GM18519 (cell line): Measurements from ENCODE around the gene DHX34.
"Not testable (repeated sequence)": the region's sequence is repeated elsewhere in the genome, so short reads cannot be mapped to it uniquely, and the experiment has no call there.

Experiments used
- ATAC-seq: cut with Tn5 transposase; IDR thresholded peaks from one replicate; pipeline ENCODE4 v1.9.1; 2021; ENCODE audit warnings: mild to moderate bottlenecking, moderate library complexity; ENCODE audit not compliant: unreplicated experiment, low FRiP score

DHX34 gene

DNA sequence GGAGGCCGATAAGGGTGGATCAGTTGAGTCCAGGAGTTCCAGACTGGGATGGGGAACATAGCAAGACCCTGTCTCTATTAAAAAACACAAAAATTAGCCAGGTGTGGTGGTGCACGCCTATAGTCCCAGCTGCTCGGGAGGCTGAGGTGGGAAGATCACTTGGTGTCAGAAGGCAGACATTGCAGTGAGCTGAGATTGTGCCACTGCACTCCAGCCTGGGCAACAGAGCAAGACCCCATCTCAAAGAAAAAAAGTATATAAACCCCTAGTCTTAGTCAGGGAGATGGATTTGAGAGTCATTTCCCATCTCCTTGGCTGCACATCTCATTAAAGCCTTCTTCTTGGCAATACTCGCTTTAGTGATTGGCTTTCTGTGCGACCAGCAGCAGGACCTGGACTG lies 34.8 kb downstream of the DHX34 start:
- ATAC-seq = not testable (repeated sequence)

DNA sequence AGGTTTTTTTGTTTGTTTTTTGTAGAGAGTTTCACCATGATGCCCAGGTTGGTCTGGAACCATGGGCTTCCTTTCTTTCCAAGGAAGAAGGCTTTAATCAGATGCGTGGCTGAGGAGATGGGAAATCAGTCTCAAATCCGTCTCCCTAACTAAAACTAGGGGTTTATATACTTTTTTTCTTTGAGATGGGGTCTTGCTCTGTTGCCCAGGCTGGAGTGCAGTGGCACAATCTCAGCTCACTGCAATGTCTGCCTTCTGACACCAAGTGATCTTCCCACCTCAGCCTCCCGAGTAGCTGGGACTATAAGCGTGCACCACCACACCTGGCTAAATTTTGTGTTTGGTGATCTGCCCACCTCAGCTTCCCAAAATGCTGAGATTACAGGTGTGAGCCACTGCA lies 35.4 kb downstream of the DHX34 start:
- ATAC-seq = not testable (repeated sequence)

DNA sequence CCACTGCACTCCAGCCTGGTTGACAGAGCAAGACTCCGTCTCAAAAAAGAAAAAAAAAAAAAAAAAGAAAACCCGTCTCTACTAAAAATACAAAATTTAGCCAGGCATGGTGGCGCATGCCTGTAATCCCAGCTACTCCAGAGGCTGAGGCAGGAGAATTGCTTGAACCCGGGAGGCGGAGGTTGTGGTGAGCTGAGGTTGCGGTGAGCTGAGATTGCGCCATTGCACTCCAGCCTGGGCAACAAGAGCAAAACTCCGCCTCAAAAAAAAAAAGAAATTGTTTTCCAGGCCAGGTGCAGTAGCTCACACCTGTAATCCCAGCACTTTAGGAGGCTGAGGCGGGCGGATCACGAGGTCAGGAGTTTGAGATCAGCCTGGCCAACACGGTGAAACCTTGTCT lies 37.5 kb downstream of the DHX34 start:
- not testable (repeated sequence) for ATAC-seq

DNA sequence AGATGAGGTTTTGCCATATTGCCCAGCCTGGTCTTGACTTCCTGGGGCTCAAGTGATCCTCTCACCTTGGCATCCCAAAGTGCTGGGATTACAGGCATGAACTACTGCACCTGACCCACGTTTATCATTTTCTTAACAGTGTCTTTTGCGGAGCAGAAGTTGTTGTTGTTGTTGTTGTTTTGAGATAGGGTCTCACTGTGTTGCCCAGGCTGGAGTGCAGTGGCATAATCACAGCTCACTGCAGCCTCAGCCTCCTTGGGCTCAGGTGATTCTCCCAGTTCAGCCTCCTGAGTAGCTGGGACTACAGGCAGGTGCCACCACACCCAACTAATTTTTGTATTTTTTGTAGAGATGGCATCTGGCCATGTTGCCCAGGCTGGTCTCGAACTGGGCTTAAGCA lies 38.5 kb downstream of the DHX34 start:
- ATAC-seq = not testable (repeated sequence)

DNA sequence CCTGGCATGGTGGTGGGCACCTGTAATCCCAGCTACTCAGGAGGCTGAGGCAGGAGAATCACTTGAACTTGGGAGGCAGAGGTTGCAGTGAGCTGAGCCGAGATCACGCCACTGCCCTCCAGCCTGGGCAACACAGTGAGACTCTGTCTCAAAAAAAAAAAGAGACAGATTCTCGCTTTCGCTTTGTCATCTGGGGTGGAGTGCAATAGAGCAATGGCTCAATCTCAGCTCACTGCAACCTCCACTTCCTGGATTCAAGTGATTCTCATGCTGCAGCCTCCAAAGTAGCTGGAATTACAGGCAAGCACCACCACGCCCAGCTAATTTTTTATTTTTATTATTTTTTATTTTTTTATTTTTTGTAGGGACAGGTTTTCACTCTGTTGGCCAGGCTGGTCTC lies 39.6 kb downstream of the DHX34 start:
- not testable (repeated sequence) for ATAC-seq

GRCh38 chr19:47389150-47389556 lies 40.0 kb downstream of the DHX34 start:
- ATAC-seq = no peak

GRCh38 chr19:47390533-47391488 lies 41.7 kb downstream of the DHX34 start:
- no peak for ATAC-seq

DNA sequence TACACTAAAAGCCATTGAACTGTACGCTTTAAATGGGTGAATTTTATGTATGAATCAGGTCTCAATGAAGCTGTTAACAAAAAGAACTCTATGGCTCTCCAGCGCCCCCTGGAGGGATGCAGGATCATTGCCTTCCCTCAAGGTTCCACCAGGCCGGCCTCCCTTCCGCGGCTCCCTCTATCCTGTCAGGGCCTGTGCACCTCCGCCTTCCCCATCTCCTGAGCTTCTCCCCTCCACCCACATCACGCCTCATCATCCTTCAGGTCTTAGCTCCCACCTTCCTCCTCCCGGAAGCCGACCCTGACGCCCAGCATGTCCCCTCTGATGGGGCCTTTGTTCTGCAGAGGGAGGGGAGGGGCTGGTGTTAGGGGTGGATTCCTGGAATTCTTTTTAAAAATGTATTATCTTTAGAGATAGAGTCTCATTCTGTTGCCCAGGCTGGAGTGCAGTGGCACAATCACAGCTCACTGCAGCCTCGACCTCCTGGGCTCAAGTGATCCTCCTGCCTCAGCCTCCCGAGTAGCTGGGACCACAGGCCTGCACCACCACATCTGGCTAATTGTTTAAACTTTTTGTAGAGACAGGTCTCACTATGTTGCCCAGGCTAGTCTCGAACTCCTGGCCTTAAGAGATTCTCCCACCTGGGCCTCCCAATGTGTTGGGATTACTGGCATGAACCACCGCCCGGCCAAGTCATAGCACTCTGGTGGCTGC lies 42.6 kb downstream of the DHX34 start:
- ATAC-seq = no peak

DNA sequence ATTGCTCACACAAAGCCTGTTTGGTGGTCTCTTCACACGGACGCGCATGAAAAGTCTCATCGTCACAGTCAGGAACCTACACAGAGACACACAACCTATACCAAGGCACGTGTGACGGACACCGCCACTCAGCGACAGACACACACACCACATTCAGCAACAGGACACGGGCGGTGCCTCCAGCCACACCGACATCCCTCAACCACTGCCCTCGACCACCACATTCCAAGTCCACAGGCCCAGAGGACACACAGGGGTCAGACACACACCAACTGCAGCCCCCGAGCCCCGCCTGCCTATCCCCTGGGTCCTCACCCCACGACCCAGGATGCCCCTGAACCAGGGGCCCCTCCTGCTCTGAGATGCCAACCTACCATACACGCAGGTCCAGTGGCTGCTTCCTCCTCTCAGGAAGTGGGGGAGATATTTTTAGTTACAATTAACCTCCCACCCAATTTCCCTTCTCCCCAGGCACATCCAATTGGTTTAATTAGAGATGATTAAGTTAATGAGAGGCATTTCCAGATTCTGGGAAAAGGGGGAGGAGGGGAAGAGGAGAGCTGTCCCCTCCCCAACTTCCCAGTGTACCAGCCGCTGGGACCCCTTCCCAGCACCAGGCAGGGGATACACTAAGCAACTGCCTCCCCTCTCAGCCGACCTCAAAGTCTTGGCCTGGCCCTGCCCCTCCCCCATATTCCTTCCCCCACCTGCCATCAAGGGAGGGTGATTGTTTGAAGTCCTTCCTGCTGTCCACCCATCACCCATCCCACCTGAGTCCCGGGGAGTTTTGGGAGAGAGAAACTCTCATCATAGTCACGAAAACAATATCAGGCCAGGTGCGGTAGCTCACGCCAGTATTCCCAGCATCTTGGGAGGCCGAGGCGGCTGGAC lies 49.8 kb downstream of the DHX34 start:
- ATAC-seq = no peak

DNA sequence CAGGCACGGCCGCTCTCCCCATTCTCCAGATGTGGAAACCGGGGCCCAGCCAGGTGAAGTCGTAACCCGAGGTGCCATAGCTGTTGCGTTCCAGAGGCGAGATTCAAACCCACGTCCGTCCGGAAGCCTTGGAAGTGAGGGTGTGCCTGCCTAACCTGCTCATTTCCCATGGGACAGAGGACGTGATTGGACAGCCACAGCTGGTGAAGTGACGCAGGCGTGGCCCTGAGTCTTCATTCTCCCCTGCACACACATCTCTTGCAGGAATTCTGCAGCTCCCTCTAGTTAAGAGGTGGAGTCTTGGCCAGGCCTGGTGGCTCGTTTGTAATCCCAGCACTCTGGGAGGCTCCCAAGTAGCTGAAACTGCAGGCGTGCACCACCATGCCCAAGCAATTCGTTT lies 53.4 kb downstream of the DHX34 start:
- ATAC-seq = no peak

- no peak for ATAC-seq
Observed at GRCh38 chr19:47404334-47405196, 55.5 kb downstream of the DHX34 start.

DNA sequence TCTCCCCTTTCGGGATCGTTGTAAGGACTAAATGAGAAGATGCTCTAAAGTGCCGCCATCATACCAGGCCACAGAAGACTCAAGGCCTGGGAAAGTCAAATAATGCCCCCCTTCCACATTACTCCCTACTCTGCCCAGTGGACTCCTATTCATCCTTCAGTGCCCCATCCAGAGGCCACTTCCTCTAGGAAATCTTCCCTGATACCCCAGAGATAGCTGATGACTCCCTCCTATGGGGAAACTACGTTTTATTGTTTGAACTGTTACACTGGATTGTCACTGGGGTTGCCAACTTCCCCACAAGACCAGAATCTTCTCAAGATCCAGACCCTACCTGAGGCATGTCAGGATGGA lies 56.1 kb downstream of the DHX34 start:
- ATAC-seq = no peak

- no peak for ATAC-seq
Observed at GRCh38 chr19:47405854-47406417, 56.8 kb downstream of the DHX34 start.

GRCh38 chr19:47406711-47407416 lies 57.7 kb downstream of the DHX34 start:
- ATAC-seq = no peak

- ATAC-seq = no peak
Observed at GRCh38 chr19:47407417-47407774, 58.3 kb downstream of the DHX34 start.

- ATAC-seq = no peak
Observed at GRCh38 chr19:47408156-47408938, 59.2 kb downstream of the DHX34 start.

DNA sequence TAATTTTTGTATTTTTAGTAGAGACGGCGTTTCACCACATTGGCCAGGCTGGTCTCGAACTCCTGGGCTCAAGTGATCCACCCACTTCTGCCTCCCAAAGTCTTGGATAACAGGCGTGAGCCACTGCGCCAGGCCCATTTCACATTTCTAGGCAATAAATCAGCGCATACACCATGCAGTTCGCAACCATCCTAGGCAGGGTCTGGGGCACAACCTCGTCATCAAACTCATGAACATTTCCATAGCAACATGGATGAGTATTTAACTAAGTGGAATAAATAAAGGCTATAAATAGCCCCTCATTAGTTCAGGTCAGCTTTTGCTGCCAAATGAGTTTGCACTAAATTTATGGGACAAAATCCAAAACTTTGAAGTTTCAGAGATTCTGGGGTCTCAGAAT lies 62.0 kb downstream of the DHX34 start:
- ATAC-seq = no peak

- not testable (repeated sequence) for ATAC-seq
Observed at GRCh38 chr19:47411696-47412095, 62.6 kb downstream of the DHX34 start.
